Activated B cell treated with CpG ODN at 0.5 μM for 24 hours (primary cell): ENCODE results near the gene MYO15B. TPM values are rescaled to one million over a fixed set of nuclear protein-coding genes. Genes with fewer than 3 reads are reported as not detected.

Experiments
- ATAC-seq: fragments of 200-7000 bp; cut with Tn5 transposase; one replicate; pipeline ENCODE4 v1.10.0; 2021; ENCODE audit warnings: low read depth, mild to moderate bottlenecking, moderate library complexity
- CTCF ChIA-PET: fragments of 350-600 bp; sonication (Branson Sonifier 250); formaldehyde crosslinking; loops from one replicate; lab custom pipeline; 2021; ENCODE audit warnings: antibody characterized with exemption; lab: Charles Lee
- POLR2A ChIA-PET: fragments of 350-600 bp; sonication (Branson Sonifier 250); formaldehyde crosslinking; loops from one replicate; lab custom pipeline; 2021; ENCODE audit warnings: antibody characterized with exemption; lab: Charles Lee
- DNase-seq: peaks from one replicate; pipeline ENCODE4 v3.0.0; 2022
- H3K27ac Mint-ChIP-seq: one replicate; pipeline ENCODE4 v1.8.0; 2020; ENCODE audit warnings: mixed read lengths
- H3K27me3 Mint-ChIP-seq: one replicate; pipeline ENCODE4 v1.8.0; 2021; ENCODE audit warnings: mixed read lengths
- H3K36me3 Mint-ChIP-seq: one replicate; pipeline ENCODE4 v1.8.0; 2021; ENCODE audit warnings: low read depth, mixed read lengths
- H3K4me1 Mint-ChIP-seq: one replicate; pipeline ENCODE4 v1.8.0; 2021; ENCODE audit warnings: mixed read lengths
- H3K4me3 Mint-ChIP-seq: one replicate; pipeline ENCODE4 v1.8.0; 2020; ENCODE audit warnings: mild to moderate bottlenecking, mixed read lengths
- H3K9me3 Mint-ChIP-seq: one replicate; pipeline ENCODE4 v1.8.0; 2020; ENCODE audit warnings: mixed read lengths
- CTCF ChIP-seq: fragments of 200-600 bp; IDR thresholded peaks from one replicate; pipeline ENCODE4 v1.8.0; 2022; ENCODE audit warnings: antibody characterized with exemption, mild to moderate bottlenecking
- intact Hi-C: fragments of 100-400 bp; cut with micrococcal nuclease; formaldehyde crosslinking; loops from one replicate; pipeline ENCODE4 v1.15.1; 2024
- total RNA-seq: library from RNA; stranded (reverse); gene quantifications from 2 replicates; pipeline ENCODE4 v1.2.3, GENCODE V29; 2022

The MYO15B gene
- total RNA-seq, 1 donor from 2014 or later: 264 TPM

DNA sequence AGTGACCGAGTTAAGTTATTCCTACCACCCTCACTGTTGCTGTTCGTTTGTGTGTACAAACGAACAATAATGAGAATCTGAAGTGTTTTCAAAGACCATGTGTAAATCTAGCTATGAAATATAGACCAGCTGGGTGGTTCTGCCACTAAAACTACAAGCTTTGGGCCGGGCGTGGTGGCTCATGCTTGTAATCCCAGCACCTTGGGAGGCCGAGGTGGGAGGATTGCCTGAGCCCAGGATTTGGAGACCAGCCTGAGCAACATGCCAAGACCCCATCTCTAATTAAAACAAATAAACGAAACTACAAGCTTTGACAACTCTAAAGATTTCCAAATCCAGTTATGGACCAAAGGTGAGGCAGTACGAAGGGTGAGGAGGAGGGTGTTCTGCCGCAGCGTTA, 78.4 kb downstream of the MYO15B start:
- TF ChIP-seq CTCF: no peak
- ChIA-PET CTCF (interaction anchor here (0.9 to 2.2 kb wide), 8 partner anchors 8 to 96 kb away, joined by 3 to 9 read pairs (median 4); no protein-coding TSS in a partner anchor), POLR2A (interaction anchor here (0.8 to 2.1 kb wide), 10 partner anchors 11 to 370 kb away, joined by 3 to 16 read pairs (median 4); partner anchors contain the start of gene SMIM5)
- ATAC-seq (no peak), DNase-seq (no peak)
- intact Hi-C loops: loop anchor here (2.0 to 5.0 kb wide), 3 partner anchors 23 to 841 kb away; no protein-coding TSS in a partner anchor
- H3K27ac Mint-ChIP-seq: peak overlapping the region; percentile 27
- H3K4me1 Mint-ChIP-seq: peaks cover 45% of the 10 kb centered on the region
- H3K36me3 Mint-ChIP-seq: peaks cover 44% of the 10 kb centered on the region
- H3K27me3 Mint-ChIP-seq: no peaks in the 10 kb centered on the region
- H3K9me3 Mint-ChIP-seq: no peaks in the 10 kb centered on the region
- peak overlapping the region; percentile 55 for H3K4me3 Mint-ChIP-seq

DNA sequence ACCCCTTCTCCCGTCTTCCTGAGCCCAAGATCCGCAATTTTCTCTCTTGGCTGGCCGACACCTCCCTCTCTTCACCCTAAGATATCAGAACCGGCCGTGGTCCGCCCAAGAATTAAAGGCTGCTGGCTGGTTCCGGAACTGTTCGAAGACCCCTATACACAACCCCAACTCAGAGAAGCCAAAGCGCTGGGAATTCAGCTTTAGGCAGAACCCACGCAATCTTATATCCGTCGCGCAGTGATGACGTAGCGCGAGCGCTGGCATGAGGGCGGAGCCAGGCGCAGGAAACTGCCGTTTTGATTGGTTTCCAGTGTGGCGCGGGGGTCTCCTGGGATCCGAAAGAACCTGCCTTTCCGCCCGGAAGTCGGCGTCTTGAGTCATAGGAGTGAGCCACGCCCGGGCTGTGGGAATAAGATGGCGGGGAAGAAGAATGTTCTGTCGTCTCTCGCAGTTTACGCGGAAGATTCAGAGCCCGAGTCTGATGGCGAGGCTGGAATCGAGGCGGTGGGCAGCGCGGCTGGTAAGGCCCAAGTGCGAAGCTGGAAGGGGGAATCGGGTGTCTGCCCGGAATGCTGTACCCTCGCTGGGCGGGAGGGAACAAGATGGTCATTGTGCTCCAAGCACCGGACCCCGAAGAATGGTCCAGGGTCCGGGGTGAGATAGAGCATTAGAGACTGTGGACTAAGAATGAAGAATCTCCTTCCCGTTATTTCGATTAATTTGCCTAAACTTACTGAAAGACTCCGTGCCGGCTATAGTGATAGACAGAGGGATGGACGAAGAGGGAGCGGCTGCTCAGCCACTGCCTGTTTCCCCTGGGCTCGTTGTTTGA, 79.6 kb downstream of the MYO15B start, which contains the start of the genes RECQL5 and SAP30BP:
Gene RECQL5, minus strand, starts transcription at position 196 of the 832 bp plus-strand sequence. CDS start 597 bp downstream, outside the sequence.
Gene SAP30BP, plus strand, starts transcription at position 380 of the 832 bp plus-strand sequence. Its CDS starts 35 bp downstream, at position 415.
- intact Hi-C loops: loop anchor here (1.0 to 5.0 kb wide), 5 partner anchors 22 to 840 kb away; partner anchors contain the start of genes SLC25A19 and UNK
- H3K27ac Mint-ChIP-seq: peak within 1 kb of the TSS; percentile 27
- no peak for TF ChIP-seq CTCF
- H3K36me3 Mint-ChIP-seq: peaks cover 48% of the 10 kb centered on the region
- peaks cover 47% of the 10 kb centered on the region for H3K4me1 Mint-ChIP-seq
- no peaks in the 10 kb centered on the region for H3K27me3 Mint-ChIP-seq
- ChIA-PET CTCF (interaction anchor here (0.9 to 2.2 kb wide), 10 partner anchors 8 to 95 kb away, joined by 3 to 9 read pairs (median 4); no protein-coding TSS in a partner anchor), POLR2A (interaction anchor here (0.5 to 2.1 kb wide), 19 partner anchors 9 to 495 kb away, joined by 3 to 16 read pairs (median 5); partner anchors contain the start of genes SLC25A19, SMIM5, UNC13D and WBP2)
- H3K9me3 Mint-ChIP-seq: no peaks in the 10 kb centered on the region
- DNase-seq: peak; percentile 95
- H3K4me3 Mint-ChIP-seq: peak within 1 kb of the TSS; percentile 55
- peak; percentile 74 for ATAC-seq

DNA sequence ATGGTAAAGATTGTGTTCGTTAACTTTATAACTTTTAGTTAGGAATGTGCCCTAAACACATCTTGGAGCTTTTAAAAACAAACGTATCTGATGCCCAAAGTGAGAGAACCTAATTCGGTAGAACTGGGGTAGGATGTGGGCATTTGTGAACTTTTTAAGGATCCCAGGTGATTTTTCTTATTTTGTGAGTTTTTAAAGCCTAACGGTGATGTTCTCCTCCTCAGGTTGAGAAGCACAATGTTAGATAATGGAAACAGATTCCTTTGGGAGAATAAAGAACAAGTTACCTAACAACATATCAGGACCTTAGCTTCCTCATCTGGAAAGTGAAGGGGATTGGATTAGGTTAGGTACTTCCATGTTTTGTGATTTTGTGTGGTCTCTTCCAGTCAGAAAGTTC, 80.2 kb downstream of the MYO15B start:
- TF ChIP-seq CTCF: no peak
- Mint-ChIP-seq H3K36me3 (peaks cover 48% of the 10 kb centered on the region), H3K27me3 (no peaks in the 10 kb centered on the region), H3K4me1 (peaks cover 44% of the 10 kb centered on the region), H3K9me3 (no peaks in the 10 kb centered on the region), H3K27ac (no peak overlapping the region), H3K4me3 (no peak overlapping the region)
- intact Hi-C loops: loop anchor here (1.0 to 5.0 kb wide), 5 partner anchors 21 to 839 kb away; partner anchors contain the start of genes SLC25A19 and UNK
- no peak for ATAC-seq
- CTCF ChIA-PET: interaction anchor here (0.9 to 2.2 kb wide), 3 partner anchors 8 to 16 kb away, joined by 3 to 8 read pairs (median 3); no protein-coding TSS in a partner anchor
- POLR2A ChIA-PET: interaction anchor here (0.5 to 2.1 kb wide), 6 partner anchors 10 to 370 kb away, joined by 3 to 16 read pairs (median 7); partner anchors contain the start of gene SMIM5
- DNase-seq: no peak

- no peaks in the 10 kb centered on the region for H3K9me3 Mint-ChIP-seq
- peaks cover 40% of the 10 kb centered on the region for H3K4me1 Mint-ChIP-seq
- peaks cover 55% of the 10 kb centered on the region for H3K36me3 Mint-ChIP-seq
- POLR2A ChIA-PET: interaction anchor here (1.2 kb wide), 1 partner anchor 13 kb away, joined by 3 read pairs; no protein-coding TSS in a partner anchor
- no peak for DNase-seq
- CTCF ChIA-PET: no interaction called here
- no peak overlapping the region for H3K4me3 Mint-ChIP-seq
- H3K27me3 Mint-ChIP-seq: no peaks in the 10 kb centered on the region
- intact Hi-C loops: loop anchor here (5.0 kb wide), 2 partner anchors 179 to 839 kb away; no protein-coding TSS in a partner anchor
- H3K27ac Mint-ChIP-seq: no peak overlapping the region
- no peak for TF ChIP-seq CTCF
- ATAC-seq: no peak
Measured at GRCh38 chr17:75668489-75668888, 80.9 kb downstream of the MYO15B start.
